ENCODE results near the gene ZMYND19.
"Not testable (repeated sequence)": the region's sequence is repeated elsewhere in the genome, so short reads cannot be mapped to it uniquely, and the experiment has no call there.

ZMYND19 gene

GRCh38 chr9:137552022-137552768, 38.1 kb downstream of the ZMYND19 start:
- no peak for DNase-seq (ENCODE audit: low spot score)
- TF ChIP-seq CTCF (IDR thresholded peaks at IDR 0.05; ENCODE audit: extremely low read depth, missing control alignments) = no peak

- peak; percentile 18 for TF ChIP-seq CTCF (IDR thresholded peaks at IDR 0.05; ENCODE audit: extremely low read depth, missing control alignments)
- peak; percentile 99 for DNase-seq (ENCODE audit: low spot score)
Observed at GRCh38 chr9:137551264-137552021, 38.9 kb downstream of the ZMYND19 start, which contains the start of gene MRPL41. Gene MRPL41, plus strand, starts transcription at chr9:137551879. Its CDS starts 203 bp downstream, at chr9:137552082.

- not testable (repeated sequence) for DNase-seq (ENCODE audit: low spot score)
Observed at GRCh38 chr9:137550958-137551263, 39.4 kb downstream of the ZMYND19 start.

- no peak for TF ChIP-seq CTCF (IDR thresholded peaks at IDR 0.05; ENCODE audit: extremely low read depth, missing control alignments)
- DNase-seq (ENCODE audit: low spot score) = peak; percentile 78
Observed at GRCh38 chr9:137550231-137550621, 40.1 kb downstream of the ZMYND19 start, which contains the start of gene PNPLA7. Gene PNPLA7, minus strand, starts transcription at chr9:137550402. Its CDS starts 205 bp downstream, at chr9:137550197.

DNA sequence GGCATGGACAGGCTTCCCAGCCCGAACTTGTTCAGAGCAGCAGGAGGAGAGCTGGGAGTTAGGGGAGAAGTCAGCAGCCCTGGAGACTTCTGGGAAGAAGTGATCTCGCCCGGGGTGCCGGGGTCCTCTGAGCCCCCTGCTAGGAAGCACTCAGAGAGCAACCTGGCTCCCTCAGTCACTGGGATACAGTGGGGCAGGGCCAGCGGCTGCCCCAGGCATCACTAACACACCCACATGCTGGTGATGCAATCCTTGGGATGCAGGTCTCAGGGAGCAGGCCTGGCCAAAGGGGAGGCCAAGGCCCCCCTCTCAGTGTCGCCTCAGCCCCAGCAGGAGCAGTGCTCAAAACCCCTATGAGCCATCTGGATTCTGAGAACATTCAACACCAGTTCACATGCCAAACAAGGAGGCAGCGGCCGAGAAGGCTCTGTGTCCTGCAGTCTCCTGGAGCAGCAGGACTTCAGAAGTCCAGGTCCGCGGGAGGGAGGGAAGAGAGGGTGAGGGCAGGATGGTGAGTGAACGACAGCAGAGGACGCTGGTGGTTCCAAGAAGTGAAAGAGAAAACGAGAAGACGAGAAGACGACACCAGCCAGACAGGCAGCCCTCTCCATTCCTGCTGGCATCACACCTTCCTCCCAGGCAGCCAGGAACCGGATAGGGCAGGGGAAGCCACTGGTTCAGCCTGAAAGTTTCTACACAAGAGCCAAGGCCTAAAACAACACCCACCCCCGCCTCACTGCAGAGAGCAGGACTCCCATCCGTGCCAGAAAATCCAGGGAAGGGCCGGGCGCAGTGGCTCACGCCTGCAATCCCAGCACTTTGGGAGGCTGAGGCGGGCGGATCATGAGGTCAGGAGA, 42.4 kb downstream of the ZMYND19 start:
- DNase-seq (ENCODE audit: low spot score) = no peak
- TF ChIP-seq CTCF (IDR thresholded peaks at IDR 0.05; ENCODE audit: extremely low read depth, missing control alignments) = no peak

GRCh38 chr9:137545123-137545522, 45.2 kb downstream of the ZMYND19 start:
- TF ChIP-seq CTCF (IDR thresholded peaks at IDR 0.05; ENCODE audit: extremely low read depth, missing control alignments) = no peak
- DNase-seq (ENCODE audit: low spot score) = no peak

DNA sequence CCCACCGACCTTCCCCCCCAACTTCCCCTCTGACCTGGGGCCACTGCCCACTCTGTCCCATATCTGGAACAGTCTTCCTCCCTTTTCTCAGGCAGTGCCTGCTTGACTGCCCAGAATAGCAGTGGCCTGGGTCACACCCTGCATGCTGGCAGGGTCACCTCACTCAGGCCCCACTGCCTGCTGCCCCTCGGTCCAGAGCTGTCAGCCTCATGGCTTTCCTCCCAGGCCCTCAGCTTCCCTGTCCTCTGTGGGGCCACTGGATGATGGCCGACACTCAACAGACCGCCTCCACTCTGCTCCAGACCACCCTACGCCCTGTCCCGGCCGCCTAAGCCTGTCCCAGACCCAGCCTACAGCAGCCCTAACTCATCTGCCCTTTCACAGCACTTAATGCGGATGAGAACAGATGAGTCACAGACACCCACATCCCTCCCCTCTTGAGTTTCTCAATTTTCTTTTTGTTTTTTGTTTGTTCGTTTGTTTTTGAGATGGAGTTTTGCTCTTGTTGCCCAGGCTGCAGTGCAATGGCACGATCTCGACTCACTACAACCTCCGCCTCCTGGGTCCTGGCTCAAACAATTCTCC, 46.0 kb downstream of the ZMYND19 start:
- DNase-seq (ENCODE audit: low spot score) = no peak
- no peak for TF ChIP-seq CTCF (IDR thresholded peaks at IDR 0.05; ENCODE audit: extremely low read depth, missing control alignments)
